Liver (tissue), 3 donors: Measurements from ENCODE around the gene IFIH1.

ENCODE experiments used
- CTCF ChIP-seq: fragments of 150-350 bp; IDR thresholded peaks from 2 replicates; pipeline ENCODE4 v1.5.1; 2017; ENCODE audit warnings: improper control_type of control experiment, low read depth, low read length; ENCODE audit not compliant: missing input control
- GABPA ChIP-seq, 2 donors: IDR thresholded peaks in 1 of 2; conservative IDR thresholded peaks in 1 of 2; 2 replicates each; pipeline ENCODE4 v1.6.1; 2016; ENCODE audit warnings: antibody characterized with exemption in 2 of 2, mild to moderate bottlenecking in 1 of 2, moderate library complexity in 1 of 2
- HNF4A ChIP-seq, 2 donors: conservative IDR thresholded peaks; 2 replicates each; pipeline ENCODE4 v1.6.1; 2016; ENCODE audit warnings: antibody characterized with exemption in 2 of 2, mild to moderate bottlenecking in 2 of 2
- MAX ChIP-seq: IDR thresholded peaks from 2 replicates; pipeline ENCODE4 v1.6.1; 2016; ENCODE audit warnings: antibody characterized with exemption
- REST ChIP-seq: IDR thresholded peaks from 2 replicates; pipeline ENCODE4 v1.6.1; 2016; ENCODE audit warnings: antibody characterized with exemption, mild to moderate bottlenecking
- TAF1 ChIP-seq: conservative IDR thresholded peaks from 2 replicates; pipeline ENCODE4 v1.6.1; 2016; ENCODE audit warnings: antibody characterized with exemption, mild to moderate bottlenecking
- donor health status: healthy.
- donor health status: healthy.

- peak; percentile 84 for TF ChIP-seq CTCF
- TF ChIP-seq MAX: no peak
- TF ChIP-seq HNF4A (conservative IDR thresholded peaks at IDR 0.05): no peak
- no peak for TF ChIP-seq REST
- TF ChIP-seq GABPA (IDR thresholded peaks at IDR 0.05 in 1 of 2, conservative IDR thresholded peaks at IDR 0.05 in 1 of 2): no peak
- no peak for TF ChIP-seq TAF1
Observed at GRCh38 chr2:162221064-162221463, 97.4 kb downstream of the IFIH1 start.
